HepG2 (cell line): Measurements from ENCODE around the gene KMT2A. TPM values are rescaled to one million over a fixed set of nuclear protein-coding genes. Genes with fewer than 3 reads are reported as not detected.

Source experiments
- ARID4A ChIP-seq: sonication (generic); formaldehyde crosslinking; IDR thresholded peaks from 2 replicates; pipeline ENCODE4 v1.5.0; 2020; ENCODE audit warnings: mild to moderate bottlenecking, missing genetic modification reagents, borderline replicate concordance
- ARNT ChIP-seq: fragments of 450-650 bp; IDR thresholded peaks from 2 replicates; pipeline ENCODE4 v1.6.1; 2017
- DBP ChIP-seq: sonication (generic); formaldehyde crosslinking; IDR thresholded peaks from 2 replicates; pipeline ENCODE4 v1.4.0; 2020; ENCODE audit warnings: missing genetic modification reagents; ENCODE audit errors: not compliant biosample characterization
- HOXA3 ChIP-seq: sonication (generic); formaldehyde crosslinking; IDR thresholded peaks from 2 replicates; pipeline ENCODE4 v1.5.0; 2020; ENCODE audit warnings: missing genetic modification reagents
- MEIS1 ChIP-seq: sonication (generic); formaldehyde crosslinking; IDR thresholded peaks from 2 replicates; pipeline ENCODE4 v1.9.0; 2021; ENCODE audit warnings: mild to moderate bottlenecking, missing genetic modification reagents, moderate library complexity, borderline replicate concordance
- NR2C2 ChIP-seq: sonication (generic); formaldehyde crosslinking; IDR thresholded peaks from 2 replicates; pipeline ENCODE4 v1.4.0; 2020; ENCODE audit warnings: missing genetic modification reagents, mild to moderate bottlenecking, moderate library complexity, borderline replicate concordance
- PRMT3 ChIP-seq: sonication (generic); formaldehyde crosslinking; IDR thresholded peaks from 2 replicates; pipeline ENCODE4 v1.8.1; 2022; ENCODE audit warnings: low read depth, mild to moderate bottlenecking, moderate library complexity, missing genetic modification reagents, borderline replicate concordance
- REST ChIP-seq, 2 experiments: IDR thresholded peaks; 2 replicates each; pipeline ENCODE4 v1.6.1; 2011 to 2012; ENCODE audit warnings: low read length in 2 of 2, borderline replicate concordance in 1 of 2, low read depth in 1 of 2, mild to moderate bottlenecking in 1 of 2, moderate library complexity in 1 of 2
- SCMH1 ChIP-seq: sonication (generic); formaldehyde crosslinking; IDR thresholded peaks from 2 replicates; pipeline ENCODE4 v1.9.0; 2021; ENCODE audit warnings: missing genetic modification reagents, mild to moderate bottlenecking, borderline replicate concordance
- SNAPC5 ChIP-seq: sonication (generic); formaldehyde crosslinking; IDR thresholded peaks from 2 replicates; pipeline ENCODE4 v1.8.1; 2023; ENCODE audit warnings: mild to moderate bottlenecking, missing genetic modification reagents, borderline replicate concordance
- XBP1 ChIP-seq: sonication (generic); formaldehyde crosslinking; IDR thresholded peaks from 2 replicates; pipeline ENCODE4 v1.5.0; 2020; ENCODE audit warnings: missing genetic modification reagents
- ZBTB38 ChIP-seq: sonication (generic); formaldehyde crosslinking; IDR thresholded peaks from 2 replicates; pipeline ENCODE4 v1.5.1; 2020; ENCODE audit warnings: mild to moderate bottlenecking, missing genetic modification reagents
- ZBTB4 ChIP-seq: sonication (generic); formaldehyde crosslinking; IDR thresholded peaks from 2 replicates; pipeline ENCODE4 v1.4.0; 2020; ENCODE audit warnings: missing genetic modification reagents, mild to moderate bottlenecking, borderline replicate concordance
- ZNF350 ChIP-seq: sonication (generic); formaldehyde crosslinking; IDR thresholded peaks from 2 replicates; pipeline ENCODE4 v1.4.0; 2020; ENCODE audit warnings: mild to moderate bottlenecking, low read depth, missing genetic modification reagents, borderline replicate concordance
- ZSCAN30 ChIP-seq: sonication (generic); formaldehyde crosslinking; IDR thresholded peaks from 2 replicates; pipeline ENCODE4 v1.5.0; 2020; ENCODE audit warnings: mild to moderate bottlenecking, missing genetic modification reagents
- polyA plus RNA-seq, 8 experiments: library from polyadenylated mRNA; depleted of rRNA in 3 of 8; stranded (reverse) in 7 of 8; unstranded in 1 of 8; fragments of >200 nt; fragmentation: Illumina TruSeq in 4 of 8; extraction: Trizol in 4 of 8; gene quantifications; 2 replicates each; pipeline versions ENCODE4 v1.2.1 to v1.2.3, GENCODE V29; 2011 to 2016; ENCODE audit warnings: low read depth in 4 of 8, missing spikeins in 1 of 8, mixed read lengths in 1 of 8; ENCODE audit not compliant: insufficient read depth in 1 of 8
- total RNA-seq, 5 experiments: library from RNA; depleted of rRNA; stranded (reverse); fragments of >200 nt; fragmentation: Illumina TruSeq; extraction: Trizol; gene quantifications; 2 replicates each; pipeline ENCODE4 v1.2.3, GENCODE V29; 2016; ENCODE audit warnings: low read depth in 1 of 5

The KMT2A gene
- total and polyA plus RNA-seq, 2 of the 13 experiments (the other 11 are each of a cell fraction or from before 2014, with no cell fraction given): 12.4 to 20.0 TPM

- no peak for TF ChIP-seq ZBTB4
- no peak for TF ChIP-seq ZSCAN30 (CRISPR knock-in tag)
- TF ChIP-seq SCMH1 (CRISPR knock-in tag): no peak
- no peak for TF ChIP-seq MEIS1 (CRISPR knock-in tag)
- TF ChIP-seq HOXA3 (CRISPR knock-in tag): peak; percentile 19; the same call in 1 of the 2 replicates
- TF ChIP-seq ZNF350 (CRISPR knock-in tag): no peak
- TF ChIP-seq PRMT3 (CRISPR knock-in tag): no peak
- TF ChIP-seq SNAPC5 (CRISPR knock-in tag): no peak
- TF ChIP-seq ARID4A (CRISPR knock-in tag): peak; percentile 44; the same call in 1 of the 2 replicates
- TF ChIP-seq DBP (CRISPR knock-in tag): no peak
- TF ChIP-seq ARNT: no peak
- no peak for TF ChIP-seq REST (IDR thresholded peaks at IDR 0.05; ENCODE audit: borderline replicate concordance in 1 of 2, low read depth in 1 of 2, low read length in 2 of 2)
- TF ChIP-seq ZBTB38: no peak
- TF ChIP-seq NR2C2 (CRISPR knock-in tag): no peak
- TF ChIP-seq XBP1: no peak
Measured at GRCh38 chr11:118437208-118438125, 1.2 kb downstream of the KMT2A start (continued).
